T1000 (cell line): ENCODE data around the gene SWAP70.

ENCODE experiments used
- DNase-seq: peaks from one replicate; lab custom pipeline; 2025; ENCODE audit warnings: mixed read lengths; lab: John Stamatoyannopoulos, UW

Gene SWAP70

DNA sequence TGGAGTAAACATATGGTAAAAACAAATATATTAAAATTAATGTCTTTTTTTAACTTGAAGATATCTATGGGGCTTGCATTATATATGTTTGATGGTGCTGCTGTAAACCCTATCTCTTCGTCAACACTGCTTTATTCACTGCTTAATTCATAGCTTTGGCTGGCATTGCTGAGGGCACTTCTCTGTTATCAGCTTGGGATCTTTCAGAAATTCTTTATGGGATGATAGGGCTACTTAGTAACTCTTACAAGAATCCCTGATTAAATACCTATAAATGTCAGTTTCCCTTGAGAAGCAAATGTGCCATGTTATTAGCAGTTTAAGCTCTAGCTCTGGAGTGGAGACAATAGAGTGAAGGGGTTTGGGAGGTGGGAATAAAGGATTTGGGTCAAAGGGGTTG lies 112.3 kb downstream of the SWAP70 start:
- no peak for DNase-seq

DNA sequence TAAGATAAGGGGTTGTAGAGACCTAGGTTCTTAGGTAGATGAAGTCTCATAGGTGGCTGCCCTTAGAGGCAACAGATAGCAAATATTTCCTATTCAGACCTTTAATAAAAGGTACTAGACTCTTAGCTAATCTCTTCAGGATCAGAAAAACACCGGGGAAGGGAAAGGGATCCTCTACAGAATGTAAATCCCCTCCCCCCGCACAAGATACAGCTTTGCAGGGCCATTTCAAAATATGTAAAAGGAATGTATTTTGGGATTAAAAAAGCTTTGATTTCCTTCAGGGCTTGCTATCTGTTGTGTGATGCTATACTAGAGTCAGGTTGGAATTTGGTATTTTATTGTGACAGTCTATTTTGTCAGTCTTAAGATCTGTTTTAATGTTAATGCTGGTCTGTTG lies 113.2 kb downstream of the SWAP70 start:
- no peak for DNase-seq

DNA sequence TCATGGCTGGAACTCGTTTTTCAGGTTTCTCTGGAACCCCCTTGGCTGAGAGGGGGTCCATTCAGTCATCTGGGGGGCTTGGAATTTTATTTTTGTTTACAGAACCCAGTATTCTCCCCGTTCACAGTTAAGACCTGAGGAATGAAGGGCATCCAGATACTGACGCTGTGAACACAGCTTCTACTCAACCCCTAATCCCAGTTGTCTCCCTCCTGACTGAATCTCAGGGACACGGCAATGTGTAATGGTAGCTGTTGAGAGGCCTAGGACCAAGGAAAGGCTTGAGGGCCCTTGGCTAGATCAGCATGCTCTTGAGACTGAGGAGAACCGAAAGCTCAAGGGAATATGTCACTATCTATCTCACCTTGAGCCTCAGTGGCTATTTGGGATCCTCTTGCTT lies 113.6 kb downstream of the SWAP70 start:
- DNase-seq = no peak

DNA sequence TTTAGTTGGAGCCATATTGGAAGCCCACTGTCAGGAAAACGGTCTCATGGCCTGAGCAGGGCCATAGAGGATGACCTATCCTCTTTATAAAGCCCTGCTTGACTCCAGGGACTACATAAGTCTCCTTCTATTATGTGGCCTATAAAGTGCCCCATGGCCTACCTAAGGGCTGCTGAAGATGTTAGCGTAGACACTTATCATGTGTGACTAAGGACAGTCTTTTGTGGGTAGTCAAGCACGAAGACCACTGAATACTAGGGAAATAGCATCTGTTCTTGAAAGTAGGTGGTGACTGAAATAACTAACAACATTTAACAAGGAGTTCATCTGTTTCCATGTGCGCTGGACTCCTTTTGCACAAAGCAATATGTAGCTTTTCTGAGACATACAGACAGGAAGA lies 117.1 kb downstream of the SWAP70 start:
- DNase-seq = no peak

DNA sequence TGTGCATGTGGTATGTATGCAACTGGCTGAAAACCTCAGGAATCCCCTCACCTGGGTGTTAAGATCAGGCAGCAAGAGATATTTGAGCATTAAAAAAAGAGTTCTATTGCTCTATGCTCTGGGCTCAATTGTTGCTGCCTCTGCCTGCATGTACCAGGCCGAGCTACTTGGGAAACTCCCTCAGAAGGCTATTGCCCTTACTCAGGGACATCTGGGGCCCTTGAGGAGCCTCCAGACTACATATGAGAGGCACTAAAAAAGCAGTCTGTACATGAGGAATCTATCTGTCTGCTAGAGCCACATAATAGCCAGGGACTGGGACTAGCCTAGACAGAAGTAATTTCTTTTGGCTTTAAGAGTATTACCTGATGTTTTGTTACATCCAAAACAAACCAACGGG lies 120.1 kb downstream of the SWAP70 start:
- no peak for DNase-seq

DNA sequence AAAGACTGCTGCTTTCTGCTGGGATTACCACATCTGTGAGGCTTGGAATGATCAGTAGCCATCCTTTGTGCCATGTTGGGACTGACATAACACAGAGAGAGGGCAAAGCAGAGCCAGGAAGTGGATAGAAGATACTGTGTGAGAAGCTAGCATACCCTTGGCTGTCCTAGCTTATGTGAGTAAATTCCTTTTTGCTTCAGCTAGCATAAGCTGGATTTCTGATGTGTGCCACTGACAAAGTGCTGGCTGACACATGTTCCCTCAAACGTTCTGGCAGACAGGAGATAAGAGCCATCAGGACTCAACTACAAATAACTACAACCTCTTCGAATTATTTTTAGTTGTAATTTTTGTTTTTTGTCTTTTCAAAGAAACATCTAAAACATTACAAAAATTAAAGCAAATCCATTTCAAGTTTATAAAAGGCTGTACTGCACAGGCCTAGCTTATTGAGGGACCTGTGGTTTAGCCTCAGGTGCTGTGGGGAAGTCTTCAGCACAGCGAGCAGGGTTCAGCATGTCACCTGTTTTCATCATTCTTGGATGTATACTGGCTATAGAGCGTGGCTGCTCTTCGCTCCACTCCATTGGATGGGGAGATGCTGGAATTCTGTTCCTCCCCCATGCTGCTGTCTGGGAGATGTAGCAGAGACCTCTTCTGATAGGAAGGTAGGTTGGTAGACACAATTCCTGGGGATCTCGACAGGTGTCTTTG lies 120.9 kb downstream of the SWAP70 start:
- no peak for DNase-seq

DNA sequence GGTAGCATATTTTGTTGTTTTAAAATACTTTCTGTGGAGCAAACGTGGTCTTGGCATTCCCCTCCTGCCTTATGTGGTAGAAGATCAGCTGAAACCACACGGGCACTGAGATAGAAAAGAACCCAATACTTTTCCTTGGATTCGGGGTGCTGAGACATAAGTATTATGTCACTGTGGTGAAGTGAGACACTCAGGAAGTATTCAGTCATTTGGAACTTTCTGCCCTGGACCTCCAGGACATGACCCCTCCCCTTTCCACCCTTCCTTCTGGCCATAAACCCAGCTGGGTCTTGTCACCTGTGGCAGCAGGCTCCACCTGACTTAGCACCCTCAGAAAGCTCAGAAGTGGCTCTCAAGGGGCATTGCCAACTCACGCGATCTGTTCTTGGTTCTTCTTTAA lies 123.4 kb downstream of the SWAP70 start:
- no peak for DNase-seq

DNA sequence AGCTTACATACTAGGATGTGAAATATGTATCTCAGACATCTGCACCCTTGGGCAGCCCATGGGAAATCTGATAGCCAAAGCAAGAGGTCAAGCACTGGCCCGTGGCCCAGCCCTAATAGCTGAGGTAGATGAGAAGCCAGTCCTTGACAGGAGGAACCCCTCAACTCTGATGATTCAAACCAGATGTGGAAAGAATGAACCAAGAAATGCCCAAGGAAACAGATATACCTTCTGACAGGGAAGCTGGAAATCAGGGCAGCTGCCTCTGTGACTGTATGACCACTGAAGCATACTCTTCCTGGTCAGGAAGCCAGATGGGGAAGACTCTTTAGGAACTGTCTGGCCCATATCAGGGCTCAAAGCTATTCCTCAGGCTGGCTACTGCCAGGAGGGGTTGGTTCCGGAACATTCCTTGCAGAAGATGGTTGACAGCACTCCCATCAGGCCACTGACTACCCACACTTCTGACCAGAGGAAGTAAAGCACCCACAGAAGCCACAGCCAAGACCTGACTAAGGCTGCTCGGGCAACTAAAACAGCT lies 124.2 kb downstream of the SWAP70 start:
- DNase-seq = no peak

DNA sequence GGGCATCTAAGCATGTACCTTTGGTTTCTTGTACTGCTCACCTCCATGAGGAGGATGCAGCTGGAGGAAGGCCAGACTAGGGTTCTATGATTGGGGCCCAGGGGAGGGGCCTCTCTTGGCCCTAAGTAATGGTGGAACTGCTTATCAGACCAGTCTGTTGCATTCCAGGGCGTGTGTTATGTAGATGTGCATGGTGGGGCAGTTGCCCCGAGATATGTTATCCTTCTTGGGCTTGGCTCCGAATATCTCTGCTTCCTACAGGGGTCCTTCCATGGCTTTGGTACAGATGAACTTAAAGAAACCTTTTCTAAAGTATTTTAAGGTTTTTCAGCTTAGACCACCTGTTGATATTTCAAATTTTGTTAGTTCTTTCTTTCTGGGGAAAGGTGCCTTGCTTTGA lies 126.0 kb downstream of the SWAP70 start:
- DNase-seq = no peak

DNA sequence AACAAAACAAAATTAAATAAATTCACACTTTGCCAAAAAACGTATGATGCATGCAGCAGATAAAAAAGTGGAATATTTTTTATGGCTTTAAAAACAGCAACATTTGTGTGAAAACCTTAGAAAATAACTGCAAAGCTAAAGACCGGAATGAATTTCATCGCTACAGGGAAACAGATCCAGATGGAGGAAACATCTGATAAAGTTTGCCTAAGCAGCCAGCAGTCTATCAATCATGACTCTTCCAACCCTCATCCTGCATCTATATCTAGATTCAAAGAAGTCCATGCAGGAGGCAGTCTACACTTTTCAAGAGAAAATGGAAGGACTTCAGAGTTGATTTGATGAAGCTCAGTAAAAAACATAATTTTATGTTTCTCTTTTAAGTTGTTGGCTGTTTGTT lies 126.8 kb downstream of the SWAP70 start:
- no peak for DNase-seq

DNA sequence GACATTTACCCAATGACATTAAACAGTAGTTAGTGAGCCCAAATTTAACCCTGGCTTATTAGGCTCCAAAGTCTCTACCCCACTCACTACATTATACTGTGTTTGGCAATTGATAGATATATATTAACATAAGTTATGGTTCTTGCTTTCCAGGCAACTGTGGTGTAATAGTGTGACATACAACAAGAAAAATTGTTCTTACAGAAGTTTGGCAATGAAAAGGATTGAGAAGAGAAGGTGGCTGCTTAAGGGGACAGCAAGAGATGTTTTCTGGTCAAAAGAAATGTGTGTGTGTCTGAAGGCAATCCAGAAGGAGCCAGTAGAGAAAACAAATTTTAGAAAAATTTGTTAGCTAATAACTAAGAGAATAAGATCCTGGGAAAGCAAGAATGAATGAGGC lies 132.4 kb downstream of the SWAP70 start:
- DNase-seq = no peak

DNA sequence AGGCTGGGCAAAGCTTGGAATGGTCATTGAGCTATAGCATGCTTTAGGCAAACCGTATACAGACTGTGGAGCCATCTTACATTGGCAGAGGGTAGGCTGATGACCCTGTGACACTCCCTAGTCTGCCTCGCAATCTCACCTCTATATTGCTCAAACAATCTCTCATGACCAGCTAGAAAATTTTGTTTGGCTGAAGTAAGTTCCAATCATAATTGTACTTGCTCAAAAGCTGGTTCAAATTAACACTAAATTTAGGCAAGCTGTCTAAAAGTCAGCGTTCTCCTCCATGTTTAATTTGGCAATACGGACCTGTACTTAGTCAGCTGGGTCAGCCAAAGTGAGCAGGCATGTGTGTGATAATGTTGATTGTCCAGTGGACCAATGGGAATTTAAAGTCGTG lies 133.0 kb downstream of the SWAP70 start:
- no peak for DNase-seq

DNA sequence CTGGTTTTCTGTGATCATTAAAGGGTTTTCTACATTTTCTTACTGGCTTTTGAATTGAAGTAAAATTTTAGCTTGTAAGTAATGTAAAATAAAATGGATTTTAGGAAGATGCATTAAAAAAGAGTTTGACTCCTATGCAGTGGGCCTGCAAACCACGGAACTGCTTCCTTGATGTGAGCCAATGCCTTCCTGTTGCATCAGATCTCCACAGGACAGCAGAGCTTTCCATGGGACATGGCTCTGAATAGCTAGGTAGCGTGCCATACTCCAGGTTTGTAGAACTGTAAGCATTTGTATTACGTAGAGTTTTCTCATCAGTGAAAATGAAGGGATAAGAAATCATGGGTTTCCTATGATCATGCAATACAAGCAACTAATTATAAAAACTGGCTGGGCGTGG lies 133.4 kb downstream of the SWAP70 start:
- DNase-seq = no peak

DNA sequence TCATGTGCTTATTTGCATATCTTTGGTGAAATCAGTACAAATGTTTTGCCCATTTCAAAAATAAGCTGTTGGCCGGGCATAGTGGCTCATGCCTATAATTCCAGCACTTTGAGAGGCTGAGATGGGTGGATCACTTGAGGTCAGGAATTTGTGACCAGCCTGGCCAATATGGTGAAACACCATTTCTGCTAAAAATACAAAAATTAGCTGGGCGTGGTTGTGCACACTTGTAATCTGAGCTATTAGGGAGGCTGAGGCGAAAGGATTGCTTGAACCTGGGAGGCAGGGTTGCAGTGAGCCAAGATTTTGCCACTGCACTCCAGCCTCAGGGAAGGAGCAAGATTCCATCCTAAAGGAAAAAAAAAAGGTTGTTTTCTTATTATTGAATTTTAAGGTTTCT lies 136.0 kb downstream of the SWAP70 start:
- no peak for DNase-seq

DNA sequence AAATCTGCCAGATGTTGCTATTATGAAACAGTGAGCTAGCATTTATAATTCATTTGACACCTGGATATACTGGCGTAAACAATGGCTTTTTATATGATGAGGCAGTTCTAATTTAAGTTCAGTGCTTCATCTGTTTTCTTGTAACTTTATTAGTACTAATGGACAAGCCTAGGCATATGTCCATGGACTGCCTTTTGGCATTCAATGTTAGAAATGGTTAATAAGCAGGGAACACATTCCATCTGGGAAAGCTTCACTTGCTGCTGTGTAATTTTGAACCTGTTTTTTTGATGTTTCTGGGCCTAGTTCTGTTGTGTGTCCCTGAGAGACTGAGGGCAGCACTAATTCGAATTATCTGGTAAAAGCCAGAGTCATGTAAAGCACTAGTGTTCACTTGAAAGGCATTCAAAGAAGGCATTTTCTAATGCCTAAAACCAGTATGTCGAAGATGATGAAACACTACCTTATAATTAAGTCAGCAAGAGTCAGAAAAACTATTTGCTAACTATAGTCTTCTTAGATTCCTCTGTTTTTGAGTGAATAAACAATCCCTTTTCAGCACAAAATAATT lies 138.5 kb downstream of the SWAP70 start:
- no peak for DNase-seq
